Spleen (tissue), 11 donors: ENCODE data around the gene CCNO. TPM values are rescaled to one million over a fixed set of nuclear protein-coding genes. Genes with fewer than 3 reads are reported as not detected.

ENCODE experiments used
- DNase-seq: peaks from one replicate; pipeline ENCODE4 v3.0.0-alpha.2; 2020
- H3K27ac ChIP-seq, 8 donors: fragments of 200-600 bp; sonication (generic) in 7 of 8; 1 replicate in 4 of 8; 2 replicates in 4 of 8; pipeline versions ENCODE4 v1.5.0 to v1.8.0; 2016 to 2021; ENCODE audit warnings: inconsistent platforms in 4 of 8, mild to moderate bottlenecking in 4 of 8, moderate library complexity in 1 of 8
- H3K27me3 ChIP-seq, 7 donors: fragments of 200-600 bp; sonication (generic) in 6 of 7; replicated peaks in 1 of 7; 1 replicate in 4 of 7; 2 replicates in 3 of 7; pipeline versions ENCODE4 v1.5.0 to v1.8.0; 2016 to 2021; ENCODE audit warnings: inconsistent platforms in 3 of 7, mild to moderate bottlenecking in 1 of 7
- H3K36me3 ChIP-seq, 6 donors: fragments of 200-600 bp; sonication (generic) in 5 of 6; 1 replicate in 4 of 6; 2 replicates in 2 of 6; pipeline versions ENCODE4 v1.5.0 to v1.8.0; 2016 to 2021; ENCODE audit warnings: inconsistent platforms in 2 of 6
- H3K4me1 ChIP-seq, 6 donors: fragments of 200-600 bp; sonication (generic) in 5 of 6; 1 replicate in 3 of 6; 2 replicates in 3 of 6; pipeline versions ENCODE4 v1.5.0 to v1.8.0; 2016 to 2021; ENCODE audit warnings: inconsistent platforms in 3 of 6
- H3K4me3 ChIP-seq, 8 donors: fragments of 200-600 bp; sonication (generic) in 7 of 8; 1 replicate in 4 of 8; 2 replicates in 4 of 8; pipeline versions ENCODE4 v1.5.0 to v1.8.0; 2016 to 2021; ENCODE audit warnings: inconsistent platforms in 4 of 8, mild to moderate bottlenecking in 4 of 8, moderate library complexity in 2 of 8
- H3K9me3 ChIP-seq, 8 donors: fragments of 200-600 bp; sonication (generic) in 7 of 8; 1 replicate in 4 of 8; 2 replicates in 4 of 8; pipeline versions ENCODE4 v1.5.0 to v1.8.0; 2016 to 2021; ENCODE audit warnings: inconsistent platforms in 4 of 8
- CTCF ChIP-seq, 11 experiments: fragments of 200-600 bp in 7 of 11; fragments of 450-650 bp in 4 of 11; sonication (generic) in 4 of 11; IDR thresholded peaks in 8 of 11; conservative IDR thresholded peaks in 3 of 11; 1 replicate in 7 of 11; 2 replicates in 4 of 11; pipeline versions ENCODE4 v1.4.0 to v1.8.0; 2016 to 2021; ENCODE audit warnings: antibody characterized with exemption in 11 of 11, inconsistent platforms in 4 of 11, mild to moderate bottlenecking in 1 of 11
- POLR2A ChIP-seq, 3 donors: fragments of 450-650 bp; IDR thresholded peaks; one replicate each; pipeline ENCODE4 v1.5.1; 2017; ENCODE audit warnings: antibody characterized with exemption in 3 of 3, mild to moderate bottlenecking in 1 of 3
- POLR2AphosphoS5 ChIP-seq, 3 donors: sonication (generic); formaldehyde crosslinking; IDR thresholded peaks; one replicate each; pipeline ENCODE4 v1.5.1; 2017; ENCODE audit warnings: antibody characterized with exemption in 3 of 3
- WGBS, 5 donors: extraction: QIAGEN DNeasy Blood & Tissue Kit in 3 of 5; methylation state at CpG; one replicate each; pipeline versions ENCODE4 v1.1.5 to v1.1.7; 2013 to 2018; 5-methylcytosine and 5-hydroxymethylcytosine counted together
- intact Hi-C: fragments of 100-400 bp; cut with DNase I; formaldehyde crosslinking; loops from one replicate; pipeline ENCODE4 v1.15.0; 2023; ENCODE audit warnings: low total_unique reads
- polyA plus RNA-seq, 3 donors: library from polyadenylated mRNA; stranded (reverse); fragments of 200-250 nt; gene quantifications; one replicate each; pipeline ENCODE4 v1.2.1, GENCODE V29; 2013
- total RNA-seq, 7 donors: library from RNA; depleted of rRNA in 3 of 7; stranded (reverse); fragments of >200 nt in 3 of 7; fragmentation: NEBNext Ultra II Directional in 4 of 7; extraction: Animal tissue kit (Norgen Biotek cat#: 25700) in 4 of 7; gene quantifications; one replicate each; pipeline versions ENCODE4 v1.1.0 to v1.2.1, GENCODE V29; 2016 to 2021
- donor health status: healthy with polysubstance abuse.
- donor health status: DM: no; HTN: no; CAD: no; lungs with moderate emphysema.
- donor health status: DM: no; HTN: no; CAD: no.
- donor health status: Bipolar disorder and iron deficiency.
- donor health status: healthy.
- donor health status: DM: no; HTN: no; CAD: no.
- donor health status: DM: yes; HTN: yes; CAD: no.

Gene CCNO
- total and polyA plus RNA-seq, 10 donors, result 0.10 to 0.33 (median 0.22) TPM; not detected in 7

DNA sequence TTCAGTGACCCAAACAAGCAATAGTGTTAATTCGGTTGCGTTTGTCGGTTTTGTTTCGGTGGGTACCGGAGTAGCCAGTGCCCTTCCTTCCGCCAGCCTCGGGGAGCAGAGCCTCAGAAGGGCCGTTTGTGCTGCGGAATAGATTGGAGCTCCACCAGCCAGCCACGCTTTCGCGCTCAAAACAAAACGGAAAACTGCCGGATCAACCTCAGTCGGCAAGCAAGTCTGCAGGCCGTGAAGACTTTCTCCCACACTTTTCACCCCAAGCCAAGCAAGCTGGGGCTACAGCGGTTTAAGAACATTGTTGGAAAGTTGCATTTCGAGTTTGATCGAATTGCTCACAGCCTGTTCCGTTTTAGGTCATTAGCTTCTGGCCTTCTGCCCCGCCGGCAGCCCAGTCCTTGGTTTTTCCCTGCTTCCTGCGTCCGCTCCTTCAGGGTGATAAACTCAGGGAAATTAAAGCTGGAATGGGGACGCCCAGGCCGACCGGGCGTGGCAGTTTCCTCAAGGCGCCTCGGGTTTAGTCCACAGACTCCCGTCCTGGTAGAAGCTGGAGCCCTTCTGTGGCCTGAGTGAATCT is 803 bp upstream of the CCNO start:
- Histone ChIP-seq H3K27ac (no peak overlapping the region), H3K36me3 (no peaks in the 10 kb centered on the region), H3K9me3 (no peaks in the 10 kb centered on the region), H3K4me3 (peak overlapping the region; percentile 42 to 83 (median 59)), H3K27me3 (peaks cover 27 to 99% (median 72%) of the 10 kb centered on the region in 7 donors), H3K4me1 (peaks cover 32 to 42% (median 38%) of the 10 kb centered on the region in 6 donors)
- DNase-seq, result no peak
- no peak for TF ChIP-seq POLR2AphosphoS5 (IDR thresholded peaks at IDR 0.05)
- TF ChIP-seq POLR2A (IDR thresholded peaks at IDR 0.05), result no peak
- no peak for TF ChIP-seq CTCF (IDR thresholded peaks at IDR 0.05 in 8 of 11, conservative IDR thresholded peaks at IDR 0.05 in 3 of 11)
- intact Hi-C loops, result no loop called here
- 16 to 19% (median 18%) methylated on average over 27 to 31 of the region's 31 CpGs for WGBS, 5 donors

- peaks cover 34 to 49% (median 44%) of the 10 kb centered on the region in 6 donors for H3K4me1 ChIP-seq
- H3K36me3 ChIP-seq, result no peaks in the 10 kb centered on the region
- H3K27me3 ChIP-seq, result peaks cover 41 to 100% (median 90%) of the 10 kb centered on the region in 7 donors
- H3K9me3 ChIP-seq, result no peaks in the 10 kb centered on the region
- H3K4me3 ChIP-seq, result peak overlapping the region; percentile 42 to 83 (median 59)
- intact Hi-C loops, result no loop called here
- peak; percentile 73 for DNase-seq
- H3K27ac ChIP-seq, result no peak overlapping the region
- TF ChIP-seq POLR2AphosphoS5 (IDR thresholded peaks at IDR 0.05), result peak; percentile 15 to 50 (median 31)
- no peak for TF ChIP-seq CTCF (IDR thresholded peaks at IDR 0.05 in 8 of 11, conservative IDR thresholded peaks at IDR 0.05 in 3 of 11)
- TF ChIP-seq POLR2A (IDR thresholded peaks at IDR 0.05), result no peak
- 2 to 3% (median 3%) methylated on average over 45 of the region's 45 CpGs for WGBS, 5 donors
These were observed 980 bp downstream of the CCNO start for GRCh38 chr5:55232271-55232984.

- H3K36me3 ChIP-seq, result no peaks in the 10 kb centered on the region
- intact Hi-C loops, result no loop called here
- 2 to 7% (median 5%) methylated on average over 11 of the region's 11 CpGs for WGBS, 5 donors
- H3K27ac ChIP-seq, result no peak overlapping the region
- H3K4me1 ChIP-seq, result peaks cover 40 to 54% (median 49%) of the 10 kb centered on the region in 6 donors
- no peaks in the 10 kb centered on the region for H3K9me3 ChIP-seq
- peaks cover 42 to 100% (median 95%) of the 10 kb centered on the region in 7 donors for H3K27me3 ChIP-seq
- TF ChIP-seq POLR2A (IDR thresholded peaks at IDR 0.05), result no peak
- no peak for TF ChIP-seq POLR2AphosphoS5 (IDR thresholded peaks at IDR 0.05)
- TF ChIP-seq CTCF (IDR thresholded peaks at IDR 0.05 in 8 of 11, conservative IDR thresholded peaks at IDR 0.05 in 3 of 11), result no peak
- peak overlapping the region in 7 of 8 donors; percentile 15 to 83 (median 63) for H3K4me3 ChIP-seq
- no peak for DNase-seq
These were observed 1.5 kb downstream of the CCNO start for GRCh38 chr5:55231919-55232270.
